GM21381 (cell line): Measurements from ENCODE around the gene CCNB2.
"Not testable (repeated sequence)": the region's sequence is repeated elsewhere in the genome, so short reads cannot be mapped to it uniquely, and the experiment has no call there.

Experiments used
- ATAC-seq: cut with Tn5 transposase; IDR thresholded peaks from one replicate; pipeline ENCODE4 v1.9.1; 2021; ENCODE audit warnings: mild to moderate bottlenecking, moderate library complexity; ENCODE audit not compliant: unreplicated experiment

CCNB2 gene

DNA sequence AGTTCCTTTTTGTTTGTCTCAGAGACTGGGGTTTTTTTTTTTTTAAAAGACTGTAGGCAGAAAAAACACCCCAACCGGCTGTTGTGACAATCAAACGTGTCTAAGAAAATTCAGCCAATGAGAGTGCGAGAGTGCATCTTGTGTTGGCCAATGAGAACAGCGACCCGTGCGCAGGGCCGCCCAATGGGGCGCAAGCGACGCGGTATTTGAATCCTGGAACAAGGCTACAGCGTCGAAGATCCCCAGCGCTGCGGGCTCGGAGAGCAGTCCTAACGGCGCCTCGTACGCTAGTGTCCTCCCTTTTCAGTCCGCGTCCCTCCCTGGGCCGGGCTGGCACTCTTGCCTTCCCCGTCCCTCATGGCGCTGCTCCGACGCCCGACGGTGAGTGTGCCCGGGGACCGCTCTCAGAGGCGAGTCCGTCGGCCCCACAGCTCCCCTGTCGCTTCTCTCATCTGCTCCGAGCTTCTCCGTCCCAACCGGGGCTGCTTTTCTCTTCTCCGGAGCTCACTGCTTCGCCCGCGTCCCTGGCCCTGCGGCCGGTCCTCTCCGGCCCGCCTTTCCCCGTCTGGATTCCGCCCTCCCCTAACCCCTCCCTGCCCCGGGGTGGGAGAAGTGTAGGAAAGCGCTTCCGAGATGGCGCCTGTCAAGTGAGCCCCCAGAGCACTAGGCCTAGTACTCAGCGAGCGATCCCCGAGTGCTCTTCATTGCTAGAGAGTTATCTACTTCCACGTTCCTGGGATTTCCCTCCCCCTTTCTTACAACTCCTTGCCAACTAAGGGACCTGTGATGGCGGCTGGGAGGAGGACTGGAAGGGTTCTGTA is at the start of gene CCNB2:
TSS of gene CCNB2 (plus strand) at position 235 of the 821 bp plus-strand sequence. CDS start at position 358, 123 bp downstream.
- ATAC-seq = peak; percentile 99

DNA sequence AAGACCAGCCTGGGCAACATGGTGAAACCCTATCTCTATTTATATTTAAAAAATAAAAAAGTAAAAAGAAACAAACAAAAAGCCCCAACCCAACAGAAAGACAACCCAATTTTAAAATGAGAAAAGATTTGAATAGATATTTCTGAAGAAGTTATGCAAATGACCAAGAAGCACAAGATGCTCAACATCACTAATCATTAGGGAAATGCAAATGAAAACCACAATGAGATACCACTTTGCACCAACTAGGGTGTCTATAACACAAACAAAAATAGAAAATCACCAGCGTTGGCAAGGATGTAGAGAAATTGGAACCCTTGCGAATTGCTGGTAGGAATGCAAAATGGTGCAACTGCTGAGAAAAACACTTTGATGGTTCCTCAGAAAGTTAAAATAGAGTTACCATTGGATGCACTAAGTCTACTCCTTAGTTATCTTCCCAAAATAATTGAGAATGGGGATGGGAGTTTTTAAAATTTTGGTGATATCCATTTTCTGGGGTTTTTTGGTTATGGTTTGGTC is 45.8 kb upstream of the CCNB2 start:
- no peak for ATAC-seq

DNA sequence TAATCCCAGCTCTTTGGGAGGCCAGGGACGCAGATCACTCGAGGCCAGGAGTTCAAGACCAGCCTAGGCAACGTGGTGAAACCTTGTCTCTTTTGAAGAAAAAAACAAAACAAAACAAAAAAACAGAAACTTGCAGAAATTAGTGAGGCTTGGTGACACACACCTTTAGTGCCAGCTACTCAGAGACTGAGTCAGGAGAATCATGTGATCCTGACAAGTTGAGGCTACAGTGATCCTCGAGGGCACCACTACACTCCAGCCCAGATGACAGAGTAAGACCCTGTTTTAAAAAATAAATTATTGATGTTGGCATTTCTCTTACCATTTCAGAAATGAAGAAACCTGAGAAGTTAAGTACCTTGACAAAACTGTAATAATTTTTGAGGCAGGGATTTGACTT is 44.6 kb upstream of the CCNB2 start:
- no peak for ATAC-seq

GRCh38 chr15:59063042-59063441 is 41.9 kb upstream of the CCNB2 start:
- ATAC-seq = no peak

GRCh38 chr15:59069430-59069829 is 35.5 kb upstream of the CCNB2 start:
- ATAC-seq = no peak

DNA sequence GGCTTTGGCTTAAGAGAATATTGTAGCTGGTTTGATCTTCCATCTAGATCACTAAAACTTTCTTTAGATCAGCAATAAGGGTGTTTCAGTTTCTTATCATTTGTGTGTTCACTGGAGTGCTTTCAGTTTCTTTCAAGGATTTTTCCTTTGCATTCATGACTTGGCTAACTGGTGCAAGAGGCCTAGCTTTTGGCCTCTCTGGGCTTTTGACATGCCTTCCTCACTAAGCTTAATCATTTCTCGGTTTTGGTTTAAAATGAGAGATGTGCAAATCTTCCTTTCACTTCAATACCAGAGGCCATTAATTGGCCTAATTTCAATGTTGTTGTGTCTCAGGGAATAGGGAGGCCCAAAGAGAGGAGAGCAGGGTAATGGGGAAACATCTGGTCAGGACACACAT is 30.3 kb upstream of the CCNB2 start:
- ATAC-seq = no peak

DNA sequence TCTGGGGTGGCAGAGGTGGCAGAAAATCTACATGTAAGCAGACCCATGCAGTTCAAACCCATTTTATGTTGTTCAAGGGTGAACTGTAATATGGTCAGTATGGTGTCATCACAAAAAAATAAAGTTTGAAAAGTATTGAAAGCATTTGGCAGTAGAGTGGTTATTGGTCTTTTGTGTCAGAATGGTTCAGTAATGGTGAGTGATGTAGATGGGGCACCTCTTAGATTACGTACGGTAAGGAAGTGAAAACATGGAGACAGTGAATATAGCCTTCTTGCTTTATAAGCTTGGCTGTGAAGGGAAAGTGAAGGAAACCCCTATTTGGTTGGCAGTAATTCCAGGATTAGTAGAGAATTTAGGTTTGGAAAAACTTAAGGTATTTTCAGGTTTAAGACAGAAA is 17.2 kb upstream of the CCNB2 start:
- no peak for ATAC-seq

GRCh38 chr15:59094077-59094476 is 10.9 kb upstream of the CCNB2 start:
- no peak for ATAC-seq

- ATAC-seq = no peak
Observed at GRCh38 chr15:59096429-59096828, 8.5 kb upstream of the CCNB2 start.

- no peak for ATAC-seq
Observed at GRCh38 chr15:59099162-59099685, 5.7 kb upstream of the CCNB2 start.

GRCh38 chr15:59104602-59104911 is 389 bp upstream of the CCNB2 start:
- peak; percentile 22 for ATAC-seq

GRCh38 chr15:59105854-59106253 is 908 bp downstream of the CCNB2 start:
- ATAC-seq = no peak

GRCh38 chr15:59111251-59111650 is 6.3 kb downstream of the CCNB2 start:
- ATAC-seq = no peak

- ATAC-seq = no peak
Observed at GRCh38 chr15:59115047-59115446, 10.1 kb downstream of the CCNB2 start.

- ATAC-seq = no peak
Observed at GRCh38 chr15:59116141-59116540, 11.2 kb downstream of the CCNB2 start.

- ATAC-seq = no peak
Observed at GRCh38 chr15:59116771-59117170, 11.8 kb downstream of the CCNB2 start.

DNA sequence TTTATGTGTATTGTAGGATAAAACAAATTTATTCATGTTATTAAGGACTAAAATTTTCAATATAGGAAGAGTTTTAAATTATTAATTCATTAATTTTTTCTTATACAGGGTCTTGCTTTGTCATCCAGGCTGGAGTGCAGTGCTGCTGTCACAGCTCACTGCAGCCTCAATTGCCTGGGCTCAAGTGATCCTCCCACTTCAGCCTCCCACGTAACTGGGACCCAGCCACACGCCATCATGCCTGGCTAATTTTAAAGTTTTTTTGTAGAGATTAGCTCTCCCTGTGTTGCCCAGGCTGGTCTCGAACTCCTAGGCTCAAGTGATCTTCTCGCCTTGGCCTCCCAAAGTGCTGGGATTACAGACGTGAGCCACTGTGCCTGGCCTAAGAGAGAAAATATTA is 14.7 kb downstream of the CCNB2 start:
- no peak for ATAC-seq

DNA sequence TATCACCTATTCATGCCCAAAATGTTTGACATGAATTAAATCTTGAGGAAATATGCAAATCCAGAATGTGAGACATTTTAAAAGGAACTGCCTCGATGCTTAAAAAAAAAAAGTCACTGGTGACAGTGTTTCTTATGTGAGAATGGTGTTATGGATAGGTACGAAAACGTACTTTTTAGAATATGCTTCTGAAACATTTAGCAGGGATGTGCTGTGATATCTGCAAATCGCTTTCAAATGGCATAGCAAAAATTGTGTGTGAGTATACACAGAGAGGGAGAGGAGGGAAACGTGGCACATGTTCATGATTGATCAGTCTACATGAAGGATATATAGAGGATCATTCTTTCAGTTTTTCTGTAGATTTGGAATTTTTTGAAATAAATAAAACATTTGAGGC is 16.0 kb downstream of the CCNB2 start:
- no peak for ATAC-seq

GRCh38 chr15:59124261-59124660 is 19.3 kb downstream of the CCNB2 start:
- ATAC-seq = no peak

GRCh38 chr15:59125683-59126082 is 20.7 kb downstream of the CCNB2 start:
- not testable (repeated sequence) for ATAC-seq

DNA sequence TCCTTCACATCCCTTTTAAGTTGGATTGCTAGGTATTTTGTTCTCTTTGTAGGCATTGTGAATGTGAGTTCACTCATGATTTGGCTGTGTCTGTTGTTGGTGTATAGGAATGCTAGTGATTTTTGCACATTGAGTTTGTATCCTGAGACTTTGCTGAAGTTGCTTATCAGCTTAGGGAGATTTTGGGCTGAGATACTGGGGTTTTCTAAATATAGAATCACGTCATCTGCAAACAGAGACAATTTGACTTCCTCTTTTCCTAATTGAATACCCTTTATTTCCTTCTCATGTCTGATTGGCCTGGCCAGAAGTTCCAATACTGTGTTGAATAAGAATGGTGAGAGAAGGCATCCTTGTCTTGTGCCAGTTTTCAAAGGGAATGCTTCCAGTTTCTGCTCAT is 22.3 kb downstream of the CCNB2 start:
- ATAC-seq = not testable (repeated sequence)

- no peak for ATAC-seq
Observed at GRCh38 chr15:59131456-59131855, 26.5 kb downstream of the CCNB2 start.
